Neural progenitor cell (in vitro differentiated cells): Measurements from ENCODE around the gene ANKS1B. TPM values are rescaled to one million over a fixed set of nuclear protein-coding genes. Genes with fewer than 3 reads are reported as not detected.

Source experiments
- DNase-seq: peaks from one replicate; pipeline ENCODE4 v3.0.0-alpha.2; 2016; ENCODE audit warnings: low spot score
- H2AFZ ChIP-seq: fragments of 200-600 bp; sonication (generic); replicated peaks from 2 replicates; pipeline ENCODE4 v1.6.1; 2016; ENCODE audit warnings: antibody characterized with exemption
- H3F3A ChIP-seq: fragments of 200-600 bp; sonication (generic); 2 replicates; pipeline ENCODE4 v1.6.1; 2016; ENCODE audit warnings: antibody characterized with exemption, low read depth
- H3K27ac ChIP-seq: fragments of 200-600 bp; sonication (generic); 2 replicates; pipeline ENCODE4 v1.5.1; 2016; ENCODE audit warnings: mild to moderate bottlenecking
- H3K27me3 ChIP-seq: fragments of 200-600 bp; sonication (generic); 2 replicates; pipeline ENCODE4 v1.6.1; 2016; ENCODE audit warnings: mild to moderate bottlenecking, moderate library complexity
- H3K36me3 ChIP-seq: fragments of 200-600 bp; sonication (generic); 2 replicates; pipeline ENCODE4 v1.5.1; 2016
- H3K4me1 ChIP-seq: fragments of 200-600 bp; sonication (generic); 2 replicates; pipeline ENCODE4 v1.6.1; 2016; ENCODE audit warnings: mixed run types
- H3K4me2 ChIP-seq: fragments of 200-600 bp; sonication (generic); 2 replicates; pipeline ENCODE4 v1.6.1; 2016
- H3K4me3 ChIP-seq: fragments of 200-600 bp; sonication (generic); 2 replicates; pipeline ENCODE4 v1.5.1; 2016
- H3K79me2 ChIP-seq: fragments of 200-600 bp; sonication (generic); 2 replicates; pipeline ENCODE4 v1.6.1; 2016; ENCODE audit warnings: low read depth
- H3K9ac ChIP-seq: fragments of 200-600 bp; sonication (generic); 2 replicates; pipeline ENCODE4 v1.6.1; 2016
- H3K9me3 ChIP-seq: fragments of 200-600 bp; sonication (generic); 2 replicates; pipeline ENCODE4 v1.5.1; 2016; ENCODE audit warnings: low read depth
- H4K20me1 ChIP-seq: fragments of 200-600 bp; sonication (generic); 2 replicates; pipeline ENCODE4 v1.6.1; 2016; ENCODE audit warnings: low read depth
- H3K27ac Mint-ChIP-seq: 3 replicates; pipeline ENCODE4 v1.8.0; 2021; ENCODE audit warnings: mixed read lengths
- H3K27me3 Mint-ChIP-seq: 2 replicates; pipeline ENCODE4 v1.8.0; 2022; ENCODE audit warnings: low read depth, mild to moderate bottlenecking, inconsistent platforms, moderate library complexity, mixed read lengths; ENCODE audit not compliant: insufficient read depth
- H3K36me3 Mint-ChIP-seq: 3 replicates; pipeline ENCODE4 v1.8.0; 2021; ENCODE audit warnings: mixed read lengths
- H3K4me1 Mint-ChIP-seq: 3 replicates; pipeline ENCODE4 v1.8.0; 2021; ENCODE audit warnings: mixed read lengths
- H3K4me3 Mint-ChIP-seq: 3 replicates; pipeline ENCODE4 v1.8.0; 2021; ENCODE audit warnings: mild to moderate bottlenecking, moderate library complexity, mixed read lengths
- H3K9me3 Mint-ChIP-seq: 3 replicates; pipeline ENCODE4 v1.8.0; 2020; ENCODE audit warnings: mixed read lengths
- CTCF ChIP-seq: fragments of 200-600 bp; sonication (generic); IDR thresholded peaks from 2 replicates; pipeline ENCODE4 v1.5.1; 2017; ENCODE audit warnings: antibody characterized with exemption, mild to moderate bottlenecking
- EZH2 ChIP-seq: fragments of 200-600 bp; sonication (generic); IDR thresholded peaks from 2 replicates; pipeline ENCODE4 v1.6.1; 2017; ENCODE audit warnings: antibody characterized with exemption, mild to moderate bottlenecking, moderate library complexity
- EZH2phosphoT487 ChIP-seq: fragments of 200-600 bp; sonication (generic); IDR thresholded peaks from 2 replicates; pipeline ENCODE4 v1.6.1; 2017; ENCODE audit warnings: antibody characterized with exemption
- total RNA-seq: library from RNA; depleted of rRNA; stranded (reverse); fragments of >200 nt; gene quantifications from 2 replicates; pipeline ENCODE4 v1.2.3, GENCODE V29; 2015; ENCODE audit warnings: low replicate concordance

ANKS1B gene
- total RNA-seq, 1 donor from 2014 or later: 7.9 TPM

- Histone ChIP-seq H3K4me2 (no peak overlapping the region), H3K27me3 (no peaks in the 10 kb centered on the region), H3K36me3 (no peaks in the 10 kb centered on the region), H3K9ac (no peak overlapping the region), H3K9me3 (no peaks in the 10 kb centered on the region), H3K4me3 (no peak overlapping the region), H4K20me1 (no peaks in the 10 kb centered on the region), H3K4me1 (peaks cover 12% of the 10 kb centered on the region), H3K27ac (no peak overlapping the region), H3F3A (peaks cover 5% of the 10 kb centered on the region), H2AFZ (no peak overlapping the region), H3K79me2 (no peaks in the 10 kb centered on the region)
- H3K27ac Mint-ChIP-seq: no peak overlapping the region
- H3K36me3 Mint-ChIP-seq: no peaks in the 10 kb centered on the region
- H3K9me3 Mint-ChIP-seq: no peaks in the 10 kb centered on the region
- H3K4me1 Mint-ChIP-seq: peaks cover 3% of the 10 kb centered on the region
- no peak overlapping the region for H3K4me3 Mint-ChIP-seq
- TF ChIP-seq CTCF: no peak
- TF ChIP-seq EZH2: no peak
- no peak for TF ChIP-seq EZH2phosphoT487
- H3K27me3 Mint-ChIP-seq: no peaks in the 10 kb centered on the region
- no peak for DNase-seq
Measured at GRCh38 chr12:99136516-99136915, 848.2 kb downstream of the ANKS1B start.

- no peak for DNase-seq
- H3K9me3 Mint-ChIP-seq: no peaks in the 10 kb centered on the region
- Histone ChIP-seq H3K36me3 (no peaks in the 10 kb centered on the region), H3F3A (peaks cover 10% of the 10 kb centered on the region), H3K4me1 (peaks cover 22% of the 10 kb centered on the region), H4K20me1 (no peaks in the 10 kb centered on the region), H3K79me2 (no peaks in the 10 kb centered on the region), H3K9ac (no peak overlapping the region), H3K27ac (no peak overlapping the region), H3K27me3 (no peaks in the 10 kb centered on the region), H2AFZ (no peak overlapping the region), H3K4me2 (no peak overlapping the region), H3K4me3 (no peak overlapping the region), H3K9me3 (no peaks in the 10 kb centered on the region)
- TF ChIP-seq EZH2 (no peak), CTCF (no peak), EZH2phosphoT487 (no peak)
- H3K27ac Mint-ChIP-seq: no peak overlapping the region
- H3K36me3 Mint-ChIP-seq: no peaks in the 10 kb centered on the region
- peaks cover 3% of the 10 kb centered on the region for H3K4me1 Mint-ChIP-seq
- no peaks in the 10 kb centered on the region for H3K27me3 Mint-ChIP-seq
- H3K4me3 Mint-ChIP-seq: no peak overlapping the region
Measured at GRCh38 chr12:99135376-99135775, 849.4 kb downstream of the ANKS1B start.

- peaks cover 10% of the 10 kb centered on the region for H3F3A ChIP-seq
- peaks cover 22% of the 10 kb centered on the region for H3K4me1 ChIP-seq
- H3K9me3 Mint-ChIP-seq: peaks cover 2% of the 10 kb centered on the region
- H3K79me2 ChIP-seq: no peaks in the 10 kb centered on the region
- H3K27me3 Mint-ChIP-seq: no peaks in the 10 kb centered on the region
- H3K4me3 ChIP-seq: no peak overlapping the region
- no peaks in the 10 kb centered on the region for H3K9me3 ChIP-seq
- no peaks in the 10 kb centered on the region for H3K36me3 ChIP-seq
- DNase-seq: no peak
- no peaks in the 10 kb centered on the region for H4K20me1 ChIP-seq
- no peak overlapping the region for H2AFZ ChIP-seq
- no peak overlapping the region for H3K4me3 Mint-ChIP-seq
- H3K4me1 Mint-ChIP-seq: peaks cover 7% of the 10 kb centered on the region
- H3K36me3 Mint-ChIP-seq: peaks cover 5% of the 10 kb centered on the region
- no peaks in the 10 kb centered on the region for H3K27me3 ChIP-seq
- H3K27ac Mint-ChIP-seq: no peak overlapping the region
- no peak overlapping the region for H3K9ac ChIP-seq
- TF ChIP-seq EZH2 (no peak), CTCF (no peak), EZH2phosphoT487 (no peak)
- no peak overlapping the region for H3K27ac ChIP-seq
- H3K4me2 ChIP-seq: no peak overlapping the region
Measured at GRCh38 chr12:99133401-99133800, 851.3 kb downstream of the ANKS1B start.
